Myocyte (in vitro differentiated cells): Measurements from ENCODE around the gene ANOS1. TPM values are rescaled to one million over a fixed set of nuclear protein-coding genes. Genes with fewer than 3 reads are reported as not detected.

Experiments
- DNase-seq: peaks from one replicate; pipeline ENCODE4 v3.0.0-alpha.2; 2012; ENCODE audit warnings: low read depth
- total RNA-seq: library from RNA; depleted of rRNA; stranded (reverse); fragments of >200 nt; gene quantifications from 2 replicates; pipeline ENCODE4 v1.2.3, GENCODE V29; 2014

Gene ANOS1
- total RNA-seq, 1 donor from 2014 or later: 0.08 TPM

- no peak for DNase-seq
Observed at GRCh38 chrX:8720136-8720535, 11.8 kb downstream of the ANOS1 start.

- no peak for DNase-seq
Observed at GRCh38 chrX:8717354-8717753, 14.6 kb downstream of the ANOS1 start.

GRCh38 chrX:8714164-8714563, 17.8 kb downstream of the ANOS1 start:
- no peak for DNase-seq

- no peak for DNase-seq
Observed at GRCh38 chrX:8711401-8711800, 20.5 kb downstream of the ANOS1 start.

- DNase-seq: no peak
Observed at GRCh38 chrX:8704184-8704583, 27.8 kb downstream of the ANOS1 start.

- no peak for DNase-seq
Observed at GRCh38 chrX:8692871-8693270, 39.1 kb downstream of the ANOS1 start.

- DNase-seq: no peak
Observed at GRCh38 chrX:8689473-8689872, 42.5 kb downstream of the ANOS1 start.

- no peak for DNase-seq
Observed at GRCh38 chrX:8688776-8689175, 43.2 kb downstream of the ANOS1 start.

GRCh38 chrX:8684201-8684965, 47.6 kb downstream of the ANOS1 start:
- no peak for DNase-seq

- DNase-seq: no peak
Observed at GRCh38 chrX:8683687-8684086, 48.2 kb downstream of the ANOS1 start.

- no peak for DNase-seq
Observed at GRCh38 chrX:8679550-8679949, 52.4 kb downstream of the ANOS1 start.

- no peak for DNase-seq
Observed at GRCh38 chrX:8675006-8675630, 56.8 kb downstream of the ANOS1 start.

- DNase-seq: no peak
Observed at GRCh38 chrX:8673201-8673600, 58.7 kb downstream of the ANOS1 start.

GRCh38 chrX:8672176-8672575, 59.8 kb downstream of the ANOS1 start:
- no peak for DNase-seq

GRCh38 chrX:8668813-8669212, 63.1 kb downstream of the ANOS1 start:
- peak; percentile 20 for DNase-seq

GRCh38 chrX:8663325-8663724, 68.6 kb downstream of the ANOS1 start:
- DNase-seq: no peak

- no peak for DNase-seq
Observed at GRCh38 chrX:8657883-8658282, 74.1 kb downstream of the ANOS1 start.

GRCh38 chrX:8653956-8654355, 78.0 kb downstream of the ANOS1 start:
- DNase-seq: no peak

GRCh38 chrX:8649969-8650368, 82.0 kb downstream of the ANOS1 start:
- DNase-seq: no peak

- DNase-seq: no peak
Observed at GRCh38 chrX:8647176-8647575, 84.8 kb downstream of the ANOS1 start.

- no peak for DNase-seq
Observed at GRCh38 chrX:8639949-8640475, 91.9 kb downstream of the ANOS1 start.

GRCh38 chrX:8636497-8636896, 95.4 kb downstream of the ANOS1 start:
- no peak for DNase-seq

GRCh38 chrX:8635812-8636211, 96.1 kb downstream of the ANOS1 start:
- DNase-seq: no peak
